IPS-18a (cell line): ENCODE data around the gene GABRG3.

Experiments used
- H3K27ac ChIP-seq: one replicate; pipeline ENCODE4 v1.5.1; 2013; ENCODE audit warnings: low read length
- H3K27me3 ChIP-seq: one replicate; pipeline ENCODE4 v1.6.1; 2013; ENCODE audit warnings: mild to moderate bottlenecking, low read length; ENCODE audit not compliant: control insufficient read depth, insufficient read depth
- H3K36me3 ChIP-seq: one replicate; pipeline ENCODE4 v1.6.1; 2013; ENCODE audit warnings: low read depth, low read length; ENCODE audit not compliant: control insufficient read depth
- H3K4me1 ChIP-seq: one replicate; pipeline ENCODE4 v1.6.1; 2013; ENCODE audit warnings: low read depth, low read length; ENCODE audit not compliant: control insufficient read depth
- H3K4me3 ChIP-seq: one replicate; pipeline ENCODE4 v1.5.1; 2013; ENCODE audit warnings: low read length
- H3K9ac ChIP-seq: one replicate; pipeline ENCODE4 v1.6.1; 2013; ENCODE audit warnings: mild to moderate bottlenecking, low read length, moderate library complexity
- H3K9me3 ChIP-seq: one replicate; pipeline ENCODE4 v1.6.1; 2013; ENCODE audit warnings: low read depth, low read length; ENCODE audit not compliant: control insufficient read depth

Gene GABRG3

GRCh38 chr15:27575521-27575920 lies 604.5 kb downstream of the GABRG3 start:
- no peaks in the 10 kb centered on the region for H3K36me3 ChIP-seq
- no peak overlapping the region for H3K9ac ChIP-seq
- H3K9me3 ChIP-seq = no peaks in the 10 kb centered on the region
- no peak overlapping the region for H3K27ac ChIP-seq
- H3K27me3 ChIP-seq = no peaks in the 10 kb centered on the region
- no peaks in the 10 kb centered on the region for H3K4me1 ChIP-seq
- no peak overlapping the region for H3K4me3 ChIP-seq

GRCh38 chr15:27576576-27576975 lies 605.6 kb downstream of the GABRG3 start:
- Histone ChIP-seq H3K36me3 (no peaks in the 10 kb centered on the region), H3K9ac (no peak overlapping the region), H3K4me1 (no peaks in the 10 kb centered on the region)

GRCh38 chr15:27579738-27580137 lies 608.8 kb downstream of the GABRG3 start:
- Histone ChIP-seq H3K27me3 (no peaks in the 10 kb centered on the region), H3K27ac (no peak overlapping the region), H3K4me1 (no peaks in the 10 kb centered on the region), H3K36me3 (no peaks in the 10 kb centered on the region), H3K4me3 (no peak overlapping the region), H3K9me3 (no peaks in the 10 kb centered on the region), H3K9ac (no peak overlapping the region)

More at GRCh38 chr15:27576576-27576975, 605.6 kb downstream of the GABRG3 start:
- Histone ChIP-seq H3K27me3 (no peaks in the 10 kb centered on the region), H3K9me3 (no peaks in the 10 kb centered on the region), H3K4me3 (no peak overlapping the region), H3K27ac (no peak overlapping the region)

GRCh38 chr15:27582726-27583410 lies 611.9 kb downstream of the GABRG3 start:
- Histone ChIP-seq H3K4me3 (no peak overlapping the region), H3K9ac (no peak overlapping the region), H3K27ac (no peak overlapping the region), H3K4me1 (no peaks in the 10 kb centered on the region), H3K36me3 (no peaks in the 10 kb centered on the region), H3K27me3 (no peaks in the 10 kb centered on the region), H3K9me3 (no peaks in the 10 kb centered on the region)

GRCh38 chr15:27583651-27584050 lies 612.7 kb downstream of the GABRG3 start:
- Histone ChIP-seq H3K27ac (no peak overlapping the region), H3K9ac (no peak overlapping the region)

GRCh38 chr15:27585041-27585640 lies 614.2 kb downstream of the GABRG3 start:
- Histone ChIP-seq H3K27me3 (no peaks in the 10 kb centered on the region), H3K27ac (no peak overlapping the region), H3K9ac (no peak overlapping the region), H3K9me3 (no peaks in the 10 kb centered on the region), H3K36me3 (no peaks in the 10 kb centered on the region), H3K4me3 (no peak overlapping the region), H3K4me1 (no peaks in the 10 kb centered on the region)

More at GRCh38 chr15:27583651-27584050, 612.7 kb downstream of the GABRG3 start:
- no peaks in the 10 kb centered on the region for H3K9me3 ChIP-seq
- no peaks in the 10 kb centered on the region for H3K36me3 ChIP-seq
- no peaks in the 10 kb centered on the region for H3K27me3 ChIP-seq
- H3K4me1 ChIP-seq = no peaks in the 10 kb centered on the region
- no peak overlapping the region for H3K4me3 ChIP-seq

- H3K4me1 ChIP-seq = no peaks in the 10 kb centered on the region
- no peaks in the 10 kb centered on the region for H3K27me3 ChIP-seq
- no peak overlapping the region for H3K27ac ChIP-seq
- H3K4me3 ChIP-seq = peak overlapping the region; percentile 48
- no peaks in the 10 kb centered on the region for H3K9me3 ChIP-seq
- no peak overlapping the region for H3K9ac ChIP-seq
- no peaks in the 10 kb centered on the region for H3K36me3 ChIP-seq
Measured at GRCh38 chr15:27587810-27588209, 616.8 kb downstream of the GABRG3 start.

GRCh38 chr15:27589260-27589659 lies 618.3 kb downstream of the GABRG3 start:
- Histone ChIP-seq H3K27me3 (no peaks in the 10 kb centered on the region), H3K9me3 (no peaks in the 10 kb centered on the region), H3K27ac (no peak overlapping the region), H3K4me1 (no peaks in the 10 kb centered on the region), H3K9ac (no peak overlapping the region), H3K4me3 (no peak overlapping the region), H3K36me3 (no peaks in the 10 kb centered on the region)

GRCh38 chr15:27589782-27590181 lies 618.8 kb downstream of the GABRG3 start:
- Histone ChIP-seq H3K27me3 (no peaks in the 10 kb centered on the region), H3K36me3 (no peaks in the 10 kb centered on the region), H3K4me3 (no peak overlapping the region), H3K27ac (no peak overlapping the region), H3K9ac (no peak overlapping the region), H3K9me3 (no peaks in the 10 kb centered on the region), H3K4me1 (no peaks in the 10 kb centered on the region)
